Spinal cord (tissue), 10 donors: ENCODE data around the gene SS18. TPM values are rescaled to one million over a fixed set of nuclear protein-coding genes. Genes with fewer than 3 reads are reported as not detected.
A peak's percentile ranks its signal among the peaks of the same experiment; 100 is the strongest.

ENCODE experiments used
- DNase-seq, 6 donors: peaks; one replicate each; pipeline versions ENCODE4 v3.0.0 to v3.0.0-alpha.2; 2013 to 2015; ENCODE audit warnings: low spot score in 6 of 6, low read depth in 4 of 6
- H3K27ac ChIP-seq: one replicate; pipeline ENCODE4 v1.5.1; 2013; ENCODE audit warnings: low read depth, low read length, control low read depth
- H3K27me3 ChIP-seq: one replicate; pipeline ENCODE4 v1.6.1; 2013; ENCODE audit warnings: low read length; ENCODE audit not compliant: control insufficient read depth, insufficient read depth
- H3K36me3 ChIP-seq: one replicate; pipeline ENCODE4 v1.6.1; 2013; ENCODE audit warnings: low read length; ENCODE audit not compliant: control insufficient read depth, insufficient read depth
- H3K4me1 ChIP-seq: one replicate; pipeline ENCODE4 v1.6.1; 2013; ENCODE audit warnings: low read length; ENCODE audit not compliant: control insufficient read depth, insufficient read depth
- H3K4me3 ChIP-seq: one replicate; pipeline ENCODE4 v1.5.1; 2013; ENCODE audit warnings: low read depth, low read length, control low read depth
- H3K9me3 ChIP-seq: one replicate; pipeline ENCODE4 v1.6.1; 2013; ENCODE audit warnings: low read length; ENCODE audit not compliant: control insufficient read depth, insufficient read depth
- WGBS: methylation state at CpG from one replicate; pipeline ENCODE4 v1.1.5; 2013; ENCODE audit warnings: missing lambda C conversion rate; ENCODE audit not compliant: insufficient coverage; 5-methylcytosine and 5-hydroxymethylcytosine counted together
- polyA plus RNA-seq, 2 donors: library from polyadenylated mRNA; unstranded; fragments of 120-200 nt; gene quantifications; one replicate each; pipeline ENCODE4 v1.2.1, GENCODE V29; 2013; ENCODE audit not compliant: insufficient read length in 2 of 2
- total RNA-seq, 2 donors: library from RNA; depleted of rRNA in 1 of 2; stranded (reverse); fragments of 120-200 nt in 1 of 2; fragments of >200 nt in 1 of 2; gene quantifications; one replicate each; pipeline versions ENCODE4 v1.2.3 to v1.2.4, GENCODE V29; 2013 to 2014
- donor health status: healthy.

The SS18 gene
- total and polyA plus RNA-seq, 4 donors = 52.3 to 92.0 (median 72.1) TPM

GRCh38 chr18:25985707-25986394, 104.6 kb downstream of the SS18 start:
- H3K4me3 ChIP-seq = no peak overlapping the region
- no peak overlapping the region for H3K27ac ChIP-seq
- no peak for DNase-seq
- no peaks in the 10 kb centered on the region for H3K27me3 ChIP-seq
- no peaks in the 10 kb centered on the region for H3K4me1 ChIP-seq
- H3K36me3 ChIP-seq = no peaks in the 10 kb centered on the region
- H3K9me3 ChIP-seq = no peaks in the 10 kb centered on the region
- WGBS = no CpG with 5 or more reads among the region's 1 CpG

GRCh38 chr18:25983730-25984129, 106.7 kb downstream of the SS18 start:
- no peak for DNase-seq
- H3K9me3 ChIP-seq = no peaks in the 10 kb centered on the region
- H3K27ac ChIP-seq = no peak overlapping the region
- 40% methylated on average over 2 of the region's 2 CpGs for WGBS
- H3K4me1 ChIP-seq = no peaks in the 10 kb centered on the region
- no peaks in the 10 kb centered on the region for H3K27me3 ChIP-seq
- no peak overlapping the region for H3K4me3 ChIP-seq
- H3K36me3 ChIP-seq = no peaks in the 10 kb centered on the region

- H3K4me3 ChIP-seq = no peak overlapping the region
- H3K36me3 ChIP-seq = no peaks in the 10 kb centered on the region
- no peaks in the 10 kb centered on the region for H3K4me1 ChIP-seq
- DNase-seq = no peak
- H3K27ac ChIP-seq = no peak overlapping the region
- 92% methylated on average over 3 of the region's 3 CpGs for WGBS
- no peaks in the 10 kb centered on the region for H3K9me3 ChIP-seq
- no peaks in the 10 kb centered on the region for H3K27me3 ChIP-seq
These were observed 107.5 kb downstream of the SS18 start for GRCh38 chr18:25982961-25983360.

GRCh38 chr18:25982153-25982552, 108.3 kb downstream of the SS18 start:
- Histone ChIP-seq H3K36me3 (no peaks in the 10 kb centered on the region), H3K4me3 (no peak overlapping the region), H3K4me1 (no peaks in the 10 kb centered on the region), H3K27me3 (no peaks in the 10 kb centered on the region), H3K27ac (no peak overlapping the region), H3K9me3 (no peaks in the 10 kb centered on the region)
- no peak for DNase-seq
- WGBS = 100% methylated on average over 1 of the region's 1 CpG

- no peaks in the 10 kb centered on the region for H3K4me1 ChIP-seq
- no peaks in the 10 kb centered on the region for H3K9me3 ChIP-seq
- DNase-seq = peak in 4 of 6 donors; percentile 20 to 81 (median 38)
- WGBS = 27% methylated on average over 1 of the region's 2 CpGs
- no peaks in the 10 kb centered on the region for H3K36me3 ChIP-seq
- H3K4me3 ChIP-seq = no peak overlapping the region
- no peaks in the 10 kb centered on the region for H3K27me3 ChIP-seq
- no peak overlapping the region for H3K27ac ChIP-seq
These were observed 110.9 kb downstream of the SS18 start for GRCh38 chr18:25979369-25980040.

- Histone ChIP-seq H3K27ac (no peak overlapping the region), H3K4me1 (no peaks in the 10 kb centered on the region), H3K9me3 (no peaks in the 10 kb centered on the region), H3K27me3 (no peaks in the 10 kb centered on the region), H3K4me3 (no peak overlapping the region), H3K36me3 (no peaks in the 10 kb centered on the region)
- peak in 1 of 6 donors; percentile 7 for DNase-seq
- 63% methylated on average over 2 of the region's 2 CpGs for WGBS
These were observed 113.9 kb downstream of the SS18 start for GRCh38 chr18:25976554-25976953.

- Histone ChIP-seq H3K27me3 (no peaks in the 10 kb centered on the region), H3K9me3 (no peaks in the 10 kb centered on the region), H3K36me3 (no peaks in the 10 kb centered on the region), H3K27ac (no peak overlapping the region), H3K4me3 (no peak overlapping the region), H3K4me1 (no peaks in the 10 kb centered on the region)
- WGBS = 91% methylated on average over 1 of the region's 1 CpG
- DNase-seq = no peak
These were observed 115.8 kb downstream of the SS18 start for GRCh38 chr18:25974630-25975077.

Other genes with a start within 250 kb of the SS18 start
- under 1 TPM in 1 of 2 donors, not detected in 1; 0.20 TPM for gene PSMA8, start 43.3 kb upstream of the SS18 start, total RNA-seq
- gene PSMA8, start 43.3 kb upstream of the SS18 start, polyA plus RNA-seq = under 1 TPM; 0.21 TPM
- gene TAF4B, start 135.8 kb upstream of the SS18 start, total RNA-seq = 1 to 10 TPM; 3.3 to 4.9 TPM
- gene TAF4B, start 135.8 kb upstream of the SS18 start, polyA plus RNA-seq = 1 to 10 TPM; 1.6 to 2.0 TPM